A549 (cell line): ENCODE measurements around the gene ABHD12. TPM values are rescaled to one million over a fixed set of nuclear protein-coding genes. Genes with fewer than 3 reads are reported as not detected.

Experiments used
- ATAC-seq, 2 experiments: fragments of 200-7000 bp in 1 of 2; fragments of >200 bp in 1 of 2; cut with Nextera tagmentation in 1 of 2; cut with Tn5 transposase in 1 of 2; 3 replicates each; pipeline versions ENCODE4 v1.8.0 to v1.9.1; 2018 to 2020; ENCODE audit warnings: mild to moderate bottlenecking in 1 of 2, moderate library complexity in 1 of 2
- CTCF ChIA-PET: fragments of 300-600 bp; sonication (Branson Sonifier 250); formaldehyde crosslinking; extraction: SDS; loops from one replicate; lab custom pipeline; 2021; ENCODE audit warnings: antibody characterized with exemption, inconsistent platforms; lab: Yijun Ruan, JAX
- POLR2A ChIA-PET: fragments of 350-600 bp; formaldehyde crosslinking; extraction: SDS; loops from one replicate; lab custom pipeline; 2021; ENCODE audit warnings: antibody characterized with exemption, inconsistent platforms; lab: Yijun Ruan, JAX
- DNase-seq, 2 experiments: peaks; one replicate each; pipeline versions ENCODE4 v3.0.0 to v3.0.0-alpha.2; 2011 to 2016; ENCODE audit warnings: low read depth in 1 of 2, low spot score in 1 of 2
- FAIRE-seq: peaks from 2 replicates; lab custom pipeline; 2011; peaks lifted over from hg19 to GRCh38; lab: Jason Lieb, UNC
- H3K27ac ChIP-seq, 2 experiments: fragments of >200 bp; sonication (Bioruptor Twin); formaldehyde crosslinking; 3 replicates each; pipeline ENCODE4 v1.5.1; 2016 to 2017
- H3K4me1 ChIP-seq: fragments of >200 bp; sonication (Bioruptor Twin); formaldehyde crosslinking; 3 replicates; pipeline ENCODE4 v1.6.1; 2016
- H3K4me2 ChIP-seq: fragments of >200 bp; sonication (Bioruptor Twin); formaldehyde crosslinking; 3 replicates; pipeline ENCODE4 v1.6.1; 2016
- H3K4me3 ChIP-seq: fragments of >200 bp; sonication (Bioruptor Twin); formaldehyde crosslinking; 3 replicates; pipeline ENCODE4 v1.5.1; 2016
- H3K9me3 ChIP-seq: fragments of >200 bp; sonication (Bioruptor Twin); formaldehyde crosslinking; 3 replicates; pipeline ENCODE4 v1.6.1; 2016
- BHLHE40 ChIP-seq: IDR thresholded peaks from 2 replicates; pipeline ENCODE4 v1.6.1; 2012; ENCODE audit warnings: low read depth, low read length, inconsistent platforms
- CEBPB ChIP-seq, 2 experiments: fragments of >200 bp in 1 of 2; sonication (Bioruptor Twin) in 1 of 2; formaldehyde crosslinking in 1 of 2; IDR thresholded peaks; 2 replicates each; pipeline ENCODE4 v1.6.1; 2012 to 2016
- EP300 ChIP-seq, 2 experiments: fragments of >200 bp; sonication (Bioruptor Twin); formaldehyde crosslinking; IDR thresholded peaks; 2 replicates in 1 of 2; 3 replicates in 1 of 2; pipeline ENCODE4 v1.6.1; 2016 to 2017
- ESRRA ChIP-seq: fragments of 150-350 bp; IDR thresholded peaks from 2 replicates; pipeline ENCODE4 v1.6.1; 2014; ENCODE audit warnings: mild to moderate bottlenecking, low read length, borderline replicate concordance
- FOSL2 ChIP-seq, 2 experiments: fragments of 450-650 bp in 1 of 2; fragments of >200 bp in 1 of 2; sonication (Bioruptor Twin) in 1 of 2; formaldehyde crosslinking; IDR thresholded peaks; 2 replicates each; pipeline versions ENCODE4 v1.5.0 to v1.6.1; 2016 to 2020; ENCODE audit warnings: mild to moderate bottlenecking in 1 of 2, moderate library complexity in 1 of 2
- GATA3 ChIP-seq: IDR thresholded peaks from 2 replicates; pipeline ENCODE4 v1.6.1; 2012; ENCODE audit warnings: borderline replicate concordance
- KDM1A ChIP-seq: fragments of 200-600 bp; sonication (generic); IDR thresholded peaks from 2 replicates; pipeline ENCODE4 v1.6.1; 2016; ENCODE audit warnings: low read depth, mild to moderate bottlenecking
- MYC ChIP-seq: IDR thresholded peaks from 2 replicates; pipeline ENCODE4 v1.6.1; 2012; ENCODE audit warnings: mild to moderate bottlenecking, inconsistent platforms, low read length, improper control_type of control experiment, borderline replicate concordance
- RARB ChIP-seq: fragments of 250-450 bp; sonication (Bioruptor Pico); IDR thresholded peaks from 2 replicates; pipeline ENCODE4 v1.8.0; 2021; ENCODE audit warnings: mild to moderate bottlenecking, moderate library complexity
- RCOR1 ChIP-seq: fragments of 150-350 bp; IDR thresholded peaks from 2 replicates; pipeline ENCODE4 v1.6.1; 2014; ENCODE audit warnings: antibody characterized with exemption, low read length, low read depth
- ZC3H11A ChIP-seq: fragments of 450-650 bp; IDR thresholded peaks from 2 replicates; pipeline ENCODE4 v1.6.1; 2014; ENCODE audit warnings: antibody characterized with exemption, mild to moderate bottlenecking
- ZFP36 ChIP-seq: fragments of 450-650 bp; IDR thresholded peaks from 2 replicates; pipeline ENCODE4 v1.6.1; 2014; ENCODE audit warnings: borderline replicate concordance; ENCODE audit not compliant: partially characterized antibody
- ZNF302 ChIP-seq: fragments of 250-450 bp; sonication (Bioruptor Pico); IDR thresholded peaks from 2 replicates; pipeline ENCODE4 v1.9.0; 2021; ENCODE audit warnings: inconsistent platforms, mild to moderate bottlenecking, moderate library complexity
- ZSCAN20 ChIP-seq: fragments of 250-450 bp; sonication (Bioruptor Pico); IDR thresholded peaks from 2 replicates; pipeline ENCODE4 v1.8.0; 2022; ENCODE audit warnings: mild to moderate bottlenecking, moderate library complexity
- WGBS: methylation state at CpG from one replicate; pipeline ENCODE4 v1.1.6; 2017; ENCODE audit errors: missing lambda C conversion rate; 5-methylcytosine and 5-hydroxymethylcytosine counted together
- polyA plus RNA-seq, 4 experiments: library from polyadenylated mRNA; depleted of rRNA in 3 of 4; stranded (reverse); fragments of >200 nt; fragmentation: RNase III in 1 of 4; extraction: RNeasy Plus Mini Kit Qiagen cat#74134 plus additional on column Dnase treatment in 1 of 4; gene quantifications; 2 replicates in 3 of 4; 3 replicates in 1 of 4; pipeline ENCODE4 v1.2.3, GENCODE V29; 2011 to 2017
- TF ChIP-seq, protein P1 (sequence below): fragments of >200 bp; sonication (Bioruptor Twin); formaldehyde crosslinking; IDR thresholded peaks from 2 replicates; pipeline ENCODE4 v1.6.1; 2016
- TF ChIP-seq, protein P2 (sequence below): fragments of 250-450 bp; sonication (Bioruptor Pico); IDR thresholded peaks from 2 replicates; pipeline ENCODE4 v1.5.0; 2021; ENCODE audit warnings: mild to moderate bottlenecking, moderate library complexity, borderline replicate concordance

The ABHD12 gene
- polyA plus RNA-seq, 2 of the 4 experiments (the other 2 are of a cell fraction): 54.3 to 101 TPM

DNA sequence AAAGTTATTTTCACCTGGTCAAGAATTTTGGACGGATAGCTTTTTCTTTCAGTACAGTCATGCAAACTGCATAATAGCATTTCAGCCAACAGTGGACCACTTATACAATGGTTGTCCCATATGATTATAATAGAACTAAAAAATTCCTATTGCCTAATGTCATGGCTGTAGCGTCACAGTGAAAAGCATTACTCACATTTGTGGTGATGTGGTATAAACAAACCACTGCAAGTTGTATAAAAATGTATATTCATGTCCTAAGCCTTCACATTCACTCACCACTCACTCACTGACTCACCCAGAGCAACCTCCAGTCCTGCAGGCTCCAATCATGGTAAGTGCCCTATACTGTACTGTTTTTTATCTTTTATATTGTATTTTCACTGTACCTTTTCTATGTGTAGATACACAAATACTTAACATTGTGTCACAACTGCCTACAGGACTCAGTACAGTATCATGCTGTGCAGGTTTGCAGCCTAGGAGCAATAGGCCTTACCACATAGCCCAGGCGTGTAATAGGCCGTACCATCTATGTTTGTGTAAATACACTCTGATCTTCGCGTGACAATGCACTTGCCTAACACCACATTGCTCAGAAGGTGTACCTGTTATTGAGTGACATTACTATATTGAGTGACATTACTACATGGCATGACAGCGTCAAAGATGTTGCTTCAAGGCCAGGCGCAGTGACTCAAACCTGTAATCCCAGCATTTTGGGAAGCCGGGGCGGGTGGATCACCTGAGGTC is 17.9 kb downstream of the ABHD12 start:
- DNase-seq: peak in 1 of 2 experiments; percentile 40
- WGBS: 88% methylated on average over 10 of the region's 10 CpGs
- H3K4me3 ChIP-seq: no peak overlapping the region
- peak; percentile 65 for FAIRE-seq
- no peaks in the 10 kb centered on the region for H3K4me1 ChIP-seq
- ChIA-PET CTCF (interaction anchor here (1.6 to 2.2 kb wide), 2 partner anchors 36 to 58 kb away, joined by 4 to 8 read pairs; no protein-coding TSS in a partner anchor), POLR2A (interaction anchor here (1.2 kb wide), 1 partner anchor 18 kb away, joined by 5 read pairs; the partner anchor contains the start of gene ABHD12)
- peak in 1 of 2 experiments; percentile 19; a peak in 1 of 5 replicates for TF ChIP-seq EP300 (IDR thresholded peaks at IDR 0.05)
- no peak for TF ChIP-seq FOSL2 (IDR thresholded peaks at IDR 0.05)
- peak; percentile 47; the same call in 1 of the 2 replicates for TF ChIP-seq FOSL2 (CRISPR knock-in tag; IDR thresholded peaks at IDR 0.05)
- no peak for TF ChIP-seq RCOR1
- TF ChIP-seq CEBPB (IDR thresholded peaks at IDR 0.05): peak in 1 of 2 experiments; percentile 22; a peak in 1 of 4 replicates
- ATAC-seq: peak; percentile 50 to 61; a peak in 4 of 6 replicates
- H3K9me3 ChIP-seq: peaks cover 13% of the 10 kb centered on the region; the same call in 2 of the 3 replicates
- no peak overlapping the region for H3K27ac ChIP-seq
- no peak overlapping the region for H3K4me2 ChIP-seq

DNA sequence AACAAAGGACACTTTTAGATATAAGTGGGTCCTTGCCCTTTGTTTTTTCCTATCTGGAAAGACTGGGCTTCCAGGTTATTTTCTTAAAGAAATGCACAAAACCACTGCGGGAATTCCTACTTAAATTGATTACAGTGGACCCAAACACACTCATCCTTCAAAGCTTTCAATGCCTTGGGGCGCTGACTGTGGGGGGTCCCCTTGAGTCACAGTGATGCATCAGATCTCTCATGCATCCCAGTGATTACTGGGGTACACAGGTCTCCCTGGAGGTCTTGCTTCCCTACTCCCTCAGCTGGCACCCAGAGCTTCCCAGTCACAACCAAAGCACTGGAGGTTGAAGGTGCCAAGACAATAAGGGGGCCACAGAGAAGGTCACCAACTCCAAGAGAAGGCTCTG is 20.7 kb downstream of the ABHD12 start:
- DNase-seq: no peak
- 83% methylated on average over 2 of the region's 2 CpGs for WGBS
- TF ChIP-seq ESRRA (no peak), BHLHE40 (no peak), ZFP36 (no peak), ZSCAN20 (CRISPR knock-in tag) (no peak), GATA3 (no peak)
- TF ChIP-seq, protein P1, sequence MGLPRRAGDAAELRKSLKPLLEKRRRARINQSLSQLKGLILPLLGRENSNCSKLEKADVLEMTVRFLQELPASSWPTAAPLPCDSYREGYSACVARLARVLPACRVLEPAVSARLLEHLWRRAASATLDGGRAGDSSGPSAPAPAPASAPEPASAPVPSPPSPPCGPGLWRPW: no peak
- TF ChIP-seq, protein P2, sequence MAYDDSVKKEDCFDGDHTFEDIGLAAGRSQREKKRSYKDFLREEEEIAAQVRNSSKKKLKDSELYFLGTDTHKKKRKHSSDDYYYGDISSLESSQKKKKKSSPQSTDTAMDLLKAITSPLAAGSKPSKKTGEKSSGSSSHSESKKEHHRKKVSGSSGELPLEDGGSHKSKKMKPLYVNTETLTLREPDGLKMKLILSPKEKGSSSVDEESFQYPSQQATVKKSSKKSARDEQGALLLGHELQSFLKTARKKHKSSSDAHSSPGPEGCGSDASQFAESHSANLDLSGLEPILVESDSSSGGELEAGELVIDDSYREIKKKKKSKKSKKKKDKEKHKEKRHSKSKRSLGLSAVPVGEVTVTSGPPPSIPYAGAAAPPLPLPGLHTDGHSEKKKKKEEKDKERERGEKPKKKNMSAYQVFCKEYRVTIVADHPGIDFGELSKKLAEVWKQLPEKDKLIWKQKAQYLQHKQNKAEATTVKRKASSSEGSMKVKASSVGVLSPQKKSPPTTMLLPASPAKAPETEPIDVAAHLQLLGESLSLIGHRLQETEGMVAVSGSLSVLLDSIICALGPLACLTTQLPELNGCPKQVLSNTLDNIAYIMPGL (CRISPR knock-in tag): no peak

DNA sequence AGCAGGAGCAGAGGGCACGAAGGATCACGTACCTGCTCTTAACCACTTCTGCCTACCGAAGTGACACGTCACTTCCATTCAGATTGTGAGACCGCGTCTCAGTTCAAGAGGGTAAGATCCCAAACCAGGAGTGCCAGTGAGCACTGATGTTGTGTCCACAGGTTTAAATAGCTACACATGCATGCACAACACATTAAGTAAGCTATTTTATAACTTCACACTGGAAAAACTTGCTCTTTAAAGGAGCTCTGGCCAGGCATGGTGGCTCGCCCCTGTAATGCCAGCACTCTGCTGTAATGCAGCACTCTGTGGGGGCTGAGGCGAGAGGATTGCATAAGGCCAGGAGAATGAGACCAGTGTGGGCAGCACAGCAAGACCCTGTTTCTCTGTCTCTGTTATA is 21.1 kb downstream of the ABHD12 start:
- no peaks in the 10 kb centered on the region for H3K4me1 ChIP-seq
- TF ChIP-seq MYC: no peak
- no peak for TF ChIP-seq ZNF302
- no peak for TF ChIP-seq ZC3H11A
- no peak for TF ChIP-seq GATA3
- TF ChIP-seq RARB (CRISPR knock-in tag): no peak
- TF ChIP-seq KDM1A: no peak
- POLR2A ChIA-PET: no interaction called here
- no peak for DNase-seq
- ATAC-seq: no peak
- CTCF ChIA-PET: interaction anchor here (0.6 to 2.0 kb wide), 6 partner anchors 29 to 395 kb away, joined by 3 to 7 read pairs (median 4); no protein-coding TSS in a partner anchor
- WGBS: 97% methylated on average over 8 of the region's 8 CpGs
- H3K27ac ChIP-seq: no peak overlapping the region
- H3K4me2 ChIP-seq: no peak overlapping the region
- FAIRE-seq: no peak
- H3K9me3 ChIP-seq: peaks cover 17% of the 10 kb centered on the region; the same call in 2 of the 3 replicates
- H3K4me3 ChIP-seq: no peak overlapping the region

More for the DNA sequence above, 20.7 kb downstream of the ABHD12 start:
- FAIRE-seq: no peak
- no peak overlapping the region for H3K27ac ChIP-seq
- no peaks in the 10 kb centered on the region for H3K4me1 ChIP-seq
- ATAC-seq: no peak
- ChIA-PET CTCF (interaction anchor here (0.6 to 2.0 kb wide), 6 partner anchors 29 to 395 kb away, joined by 3 to 7 read pairs (median 4); no protein-coding TSS in a partner anchor), POLR2A (no interaction called here)
- H3K4me3 ChIP-seq: no peak overlapping the region
- peaks cover 13% of the 10 kb centered on the region; the same call in 2 of the 3 replicates for H3K9me3 ChIP-seq
- no peak overlapping the region for H3K4me2 ChIP-seq
